HEK293T (cell line): ENCODE measurements around the gene MED16.

ENCODE experiments used
- BHLHE40 ChIP-seq: fragments of 450-650 bp; IDR thresholded peaks from 2 replicates; pipeline ENCODE4 v1.6.1; 2016; ENCODE audit warnings: mild to moderate bottlenecking, moderate library complexity, borderline replicate concordance
- ELF4 ChIP-seq: fragments of 450-650 bp; IDR thresholded peaks from 2 replicates; pipeline ENCODE4 v1.6.1; 2017; ENCODE audit warnings: antibody characterized with exemption
- FOXA1 ChIP-seq: fragments of 450-650 bp; IDR thresholded peaks from 2 replicates; pipeline ENCODE4 v1.6.1; 2016; ENCODE audit warnings: mild to moderate bottlenecking
- FOXM1 ChIP-seq: fragments of 450-650 bp; IDR thresholded peaks from 2 replicates; pipeline ENCODE4 v1.6.1; 2017; ENCODE audit warnings: mild to moderate bottlenecking, borderline replicate concordance
- HDGF ChIP-seq: fragments of 450-650 bp; IDR thresholded peaks from 2 replicates; pipeline ENCODE4 v1.6.1; 2017; ENCODE audit warnings: antibody characterized with exemption, borderline replicate concordance
- LEF1 ChIP-seq: fragments of 450-650 bp; IDR thresholded peaks from 2 replicates; pipeline ENCODE4 v1.6.1; 2017; ENCODE audit warnings: mild to moderate bottlenecking, borderline replicate concordance
- NFRKB ChIP-seq: fragments of 450-650 bp; IDR thresholded peaks from 2 replicates; pipeline ENCODE4 v1.6.1; 2016; ENCODE audit warnings: mild to moderate bottlenecking, moderate library complexity
- SP1 ChIP-seq: fragments of 450-650 bp; IDR thresholded peaks from 2 replicates; pipeline ENCODE4 v1.6.1; 2017
- SUZ12 ChIP-seq: fragments of 450-650 bp; IDR thresholded peaks from 2 replicates; pipeline ENCODE4 v1.6.1; 2016; ENCODE audit warnings: mild to moderate bottlenecking
- TARDBP ChIP-seq: fragments of 450-650 bp; IDR thresholded peaks from 2 replicates; pipeline ENCODE4 v1.6.1; 2016
- ZNF384 ChIP-seq: fragments of 450-650 bp; IDR thresholded peaks from 2 replicates; pipeline ENCODE4 v1.6.1; 2016

DNA sequence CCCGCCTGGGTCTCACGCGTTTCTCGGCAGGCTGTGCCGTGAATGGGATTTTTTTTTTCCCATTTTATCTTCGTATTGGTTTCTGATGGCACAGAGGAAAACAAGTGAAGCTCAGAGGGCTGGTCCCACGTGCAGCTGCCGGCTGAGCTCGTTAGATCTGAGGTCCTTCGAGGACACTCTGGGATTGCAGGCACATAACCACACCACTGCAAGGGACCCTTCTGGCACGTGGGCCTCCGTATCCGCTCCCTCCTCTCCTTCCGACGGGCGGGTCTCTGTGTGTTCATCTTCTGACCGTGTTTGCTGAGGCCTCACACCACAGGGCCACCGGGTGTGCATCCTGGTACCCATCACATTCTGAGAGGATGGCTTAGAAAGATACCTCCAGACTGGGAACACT, 16.9 kb downstream of the MED16 start:
- TF ChIP-seq FOXM1 = no peak
- TF ChIP-seq SP1 = no peak
- no peak for TF ChIP-seq FOXA1
- no peak for TF ChIP-seq TARDBP
- TF ChIP-seq ZNF384 = no peak
- TF ChIP-seq HDGF = no peak
- TF ChIP-seq SUZ12 = no peak
- no peak for TF ChIP-seq ELF4
- no peak for TF ChIP-seq BHLHE40
- TF ChIP-seq NFRKB = no peak
- no peak for TF ChIP-seq LEF1
